Measurements from ENCODE around the gene PRL. TPM values are rescaled to one million over a fixed set of nuclear protein-coding genes. Genes with fewer than 3 reads are reported as not detected.

The PRL gene
- total and polyA plus RNA-seq, 2 of the 8 experiments (the other 6 are each of a cell fraction or from before 2014, with no cell fraction given): not detected

DNA sequence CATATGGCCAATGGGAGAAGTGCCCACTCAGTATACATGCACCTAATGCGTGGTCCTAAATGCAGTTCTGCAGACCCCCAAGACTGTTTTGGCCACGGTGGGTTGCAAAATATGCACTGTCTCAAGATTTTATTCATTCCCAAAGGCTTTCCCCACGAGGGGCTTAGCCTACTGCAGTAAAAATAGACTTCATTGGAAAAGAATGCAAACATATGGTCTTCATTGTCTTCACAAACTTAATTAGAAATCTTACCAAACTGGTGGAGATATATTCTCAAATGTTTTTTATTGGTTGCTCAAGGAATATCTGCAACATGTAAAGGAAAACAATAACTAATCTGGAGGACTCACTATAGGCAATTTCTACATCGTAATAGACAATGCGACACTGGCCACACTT, 31.6 kb upstream of the PRL start (continued):
- TF ChIP-seq SIX5 (IDR thresholded peaks at IDR 0.05; ENCODE audit: low read depth, low read length) (no peak), BRCA1 (IDR thresholded peaks at IDR 0.05; ENCODE audit: low read depth, low read length) (no peak), SP1 (IDR thresholded peaks at IDR 0.05; ENCODE audit: low read depth, low read length) (no peak), RBBP5 (IDR thresholded peaks at IDR 0.05; ENCODE audit: borderline replicate concordance, low read depth, low read length) (no peak)
- TF ChIP-seq, protein P1, sequence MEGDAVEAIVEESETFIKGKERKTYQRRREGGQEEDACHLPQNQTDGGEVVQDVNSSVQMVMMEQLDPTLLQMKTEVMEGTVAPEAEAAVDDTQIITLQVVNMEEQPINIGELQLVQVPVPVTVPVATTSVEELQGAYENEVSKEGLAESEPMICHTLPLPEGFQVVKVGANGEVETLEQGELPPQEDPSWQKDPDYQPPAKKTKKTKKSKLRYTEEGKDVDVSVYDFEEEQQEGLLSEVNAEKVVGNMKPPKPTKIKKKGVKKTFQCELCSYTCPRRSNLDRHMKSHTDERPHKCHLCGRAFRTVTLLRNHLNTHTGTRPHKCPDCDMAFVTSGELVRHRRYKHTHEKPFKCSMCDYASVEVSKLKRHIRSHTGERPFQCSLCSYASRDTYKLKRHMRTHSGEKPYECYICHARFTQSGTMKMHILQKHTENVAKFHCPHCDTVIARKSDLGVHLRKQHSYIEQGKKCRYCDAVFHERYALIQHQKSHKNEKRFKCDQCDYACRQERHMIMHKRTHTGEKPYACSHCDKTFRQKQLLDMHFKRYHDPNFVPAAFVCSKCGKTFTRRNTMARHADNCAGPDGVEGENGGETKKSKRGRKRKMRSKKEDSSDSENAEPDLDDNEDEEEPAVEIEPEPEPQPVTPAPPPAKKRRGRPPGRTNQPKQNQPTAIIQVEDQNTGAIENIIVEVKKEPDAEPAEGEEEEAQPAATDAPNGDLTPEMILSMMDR (IDR thresholded peaks at IDR 0.05; ENCODE audit: control extremely low read depth in 1 of 3, insufficient read depth in 1 of 3, low read depth in 1 of 3, low read length in 3 of 3): no peak
- TF ChIP-seq, protein P2, sequence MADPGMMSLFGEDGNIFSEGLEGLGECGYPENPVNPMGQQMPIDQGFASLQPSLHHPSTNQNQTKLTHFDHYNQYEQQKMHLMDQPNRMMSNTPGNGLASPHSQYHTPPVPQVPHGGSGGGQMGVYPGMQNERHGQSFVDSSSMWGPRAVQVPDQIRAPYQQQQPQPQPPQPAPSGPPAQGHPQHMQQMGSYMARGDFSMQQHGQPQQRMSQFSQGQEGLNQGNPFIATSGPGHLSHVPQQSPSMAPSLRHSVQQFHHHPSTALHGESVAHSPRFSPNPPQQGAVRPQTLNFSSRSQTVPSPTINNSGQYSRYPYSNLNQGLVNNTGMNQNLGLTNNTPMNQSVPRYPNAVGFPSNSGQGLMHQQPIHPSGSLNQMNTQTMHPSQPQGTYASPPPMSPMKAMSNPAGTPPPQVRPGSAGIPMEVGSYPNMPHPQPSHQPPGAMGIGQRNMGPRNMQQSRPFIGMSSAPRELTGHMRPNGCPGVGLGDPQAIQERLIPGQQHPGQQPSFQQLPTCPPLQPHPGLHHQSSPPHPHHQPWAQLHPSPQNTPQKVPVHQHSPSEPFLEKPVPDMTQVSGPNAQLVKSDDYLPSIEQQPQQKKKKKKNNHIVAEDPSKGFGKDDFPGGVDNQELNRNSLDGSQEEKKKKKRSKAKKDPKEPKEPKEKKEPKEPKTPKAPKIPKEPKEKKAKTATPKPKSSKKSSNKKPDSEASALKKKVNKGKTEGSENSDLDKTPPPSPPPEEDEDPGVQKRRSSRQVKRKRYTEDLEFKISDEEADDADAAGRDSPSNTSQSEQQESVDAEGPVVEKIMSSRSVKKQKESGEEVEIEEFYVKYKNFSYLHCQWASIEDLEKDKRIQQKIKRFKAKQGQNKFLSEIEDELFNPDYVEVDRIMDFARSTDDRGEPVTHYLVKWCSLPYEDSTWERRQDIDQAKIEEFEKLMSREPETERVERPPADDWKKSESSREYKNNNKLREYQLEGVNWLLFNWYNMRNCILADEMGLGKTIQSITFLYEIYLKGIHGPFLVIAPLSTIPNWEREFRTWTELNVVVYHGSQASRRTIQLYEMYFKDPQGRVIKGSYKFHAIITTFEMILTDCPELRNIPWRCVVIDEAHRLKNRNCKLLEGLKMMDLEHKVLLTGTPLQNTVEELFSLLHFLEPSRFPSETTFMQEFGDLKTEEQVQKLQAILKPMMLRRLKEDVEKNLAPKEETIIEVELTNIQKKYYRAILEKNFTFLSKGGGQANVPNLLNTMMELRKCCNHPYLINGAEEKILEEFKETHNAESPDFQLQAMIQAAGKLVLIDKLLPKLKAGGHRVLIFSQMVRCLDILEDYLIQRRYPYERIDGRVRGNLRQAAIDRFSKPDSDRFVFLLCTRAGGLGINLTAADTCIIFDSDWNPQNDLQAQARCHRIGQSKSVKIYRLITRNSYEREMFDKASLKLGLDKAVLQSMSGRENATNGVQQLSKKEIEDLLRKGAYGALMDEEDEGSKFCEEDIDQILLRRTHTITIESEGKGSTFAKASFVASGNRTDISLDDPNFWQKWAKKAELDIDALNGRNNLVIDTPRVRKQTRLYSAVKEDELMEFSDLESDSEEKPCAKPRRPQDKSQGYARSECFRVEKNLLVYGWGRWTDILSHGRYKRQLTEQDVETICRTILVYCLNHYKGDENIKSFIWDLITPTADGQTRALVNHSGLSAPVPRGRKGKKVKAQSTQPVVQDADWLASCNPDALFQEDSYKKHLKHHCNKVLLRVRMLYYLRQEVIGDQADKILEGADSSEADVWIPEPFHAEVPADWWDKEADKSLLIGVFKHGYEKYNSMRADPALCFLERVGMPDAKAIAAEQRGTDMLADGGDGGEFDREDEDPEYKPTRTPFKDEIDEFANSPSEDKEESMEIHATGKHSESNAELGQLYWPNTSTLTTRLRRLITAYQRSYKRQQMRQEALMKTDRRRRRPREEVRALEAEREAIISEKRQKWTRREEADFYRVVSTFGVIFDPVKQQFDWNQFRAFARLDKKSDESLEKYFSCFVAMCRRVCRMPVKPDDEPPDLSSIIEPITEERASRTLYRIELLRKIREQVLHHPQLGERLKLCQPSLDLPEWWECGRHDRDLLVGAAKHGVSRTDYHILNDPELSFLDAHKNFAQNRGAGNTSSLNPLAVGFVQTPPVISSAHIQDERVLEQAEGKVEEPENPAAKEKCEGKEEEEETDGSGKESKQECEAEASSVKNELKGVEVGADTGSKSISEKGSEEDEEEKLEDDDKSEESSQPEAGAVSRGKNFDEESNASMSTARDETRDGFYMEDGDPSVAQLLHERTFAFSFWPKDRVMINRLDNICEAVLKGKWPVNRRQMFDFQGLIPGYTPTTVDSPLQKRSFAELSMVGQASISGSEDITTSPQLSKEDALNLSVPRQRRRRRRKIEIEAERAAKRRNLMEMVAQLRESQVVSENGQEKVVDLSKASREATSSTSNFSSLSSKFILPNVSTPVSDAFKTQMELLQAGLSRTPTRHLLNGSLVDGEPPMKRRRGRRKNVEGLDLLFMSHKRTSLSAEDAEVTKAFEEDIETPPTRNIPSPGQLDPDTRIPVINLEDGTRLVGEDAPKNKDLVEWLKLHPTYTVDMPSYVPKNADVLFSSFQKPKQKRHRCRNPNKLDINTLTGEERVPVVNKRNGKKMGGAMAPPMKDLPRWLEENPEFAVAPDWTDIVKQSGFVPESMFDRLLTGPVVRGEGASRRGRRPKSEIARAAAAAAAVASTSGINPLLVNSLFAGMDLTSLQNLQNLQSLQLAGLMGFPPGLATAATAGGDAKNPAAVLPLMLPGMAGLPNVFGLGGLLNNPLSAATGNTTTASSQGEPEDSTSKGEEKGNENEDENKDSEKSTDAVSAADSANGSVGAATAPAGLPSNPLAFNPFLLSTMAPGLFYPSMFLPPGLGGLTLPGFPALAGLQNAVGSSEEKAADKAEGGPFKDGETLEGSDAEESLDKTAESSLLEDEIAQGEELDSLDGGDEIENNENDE (IDR thresholded peaks at IDR 0.05; ENCODE audit: insufficient replicate concordance, low read length): no peak
